Upper lobe of right lung (tissue), 1 donor: ENCODE results near the gene CNIH2. TPM values are rescaled to one million over a fixed set of nuclear protein-coding genes. Genes with fewer than 3 reads are reported as not detected.
A peak's percentile ranks its signal among the peaks of the same experiment; 100 is the strongest.

Experiments used
- ATAC-seq: fragments of 200-7000 bp; cut with Tn5 transposase; one replicate; pipeline ENCODE4 v1.9.1; 2020; ENCODE audit warnings: mild to moderate bottlenecking, moderate library complexity
- DNase-seq: peaks from one replicate; pipeline ENCODE4 v3.0.0-alpha.2; 2020
- H3K27ac ChIP-seq: fragments of 200-600 bp; one replicate; pipeline ENCODE4 v1.8.0; 2022
- H3K27me3 ChIP-seq: fragments of 200-600 bp; one replicate; pipeline ENCODE4 v1.8.0; 2022; ENCODE audit warnings: mild to moderate bottlenecking
- H3K36me3 ChIP-seq: fragments of 200-600 bp; one replicate; pipeline ENCODE4 v1.8.0; 2022
- H3K4me1 ChIP-seq: fragments of 200-600 bp; one replicate; pipeline ENCODE4 v1.8.0; 2022
- H3K4me3 ChIP-seq: fragments of 200-600 bp; one replicate; pipeline ENCODE4 v1.8.0; 2022; ENCODE audit warnings: mild to moderate bottlenecking
- H3K9me3 ChIP-seq: fragments of 200-600 bp; one replicate; pipeline ENCODE4 v1.8.0; 2022
- intact Hi-C: fragments of 100-400 bp; cut with DNase I; formaldehyde crosslinking; loops from one replicate; pipeline ENCODE4 v1.11.0; 2022
- total RNA-seq: library from RNA; stranded (reverse); fragmentation: NEBNext Ultra II Directional; extraction: Animal tissue kit (Norgen Biotek cat#: 25700); gene quantifications from one replicate; pipeline ENCODE4 v1.2.1, GENCODE V29; 2021
- TF ChIP-seq, protein P1 (sequence below): fragments of 200-600 bp; IDR thresholded peaks from one replicate; pipeline ENCODE4 v1.8.0; 2022; ENCODE audit warnings: antibody characterized with exemption
- donor health status: DM: no; HTN: yes; CAD: no; lungs with severe emphysema.

The CNIH2 gene
- total RNA-seq, 1 donor from 2014 or later, result 1.6 TPM

DNA sequence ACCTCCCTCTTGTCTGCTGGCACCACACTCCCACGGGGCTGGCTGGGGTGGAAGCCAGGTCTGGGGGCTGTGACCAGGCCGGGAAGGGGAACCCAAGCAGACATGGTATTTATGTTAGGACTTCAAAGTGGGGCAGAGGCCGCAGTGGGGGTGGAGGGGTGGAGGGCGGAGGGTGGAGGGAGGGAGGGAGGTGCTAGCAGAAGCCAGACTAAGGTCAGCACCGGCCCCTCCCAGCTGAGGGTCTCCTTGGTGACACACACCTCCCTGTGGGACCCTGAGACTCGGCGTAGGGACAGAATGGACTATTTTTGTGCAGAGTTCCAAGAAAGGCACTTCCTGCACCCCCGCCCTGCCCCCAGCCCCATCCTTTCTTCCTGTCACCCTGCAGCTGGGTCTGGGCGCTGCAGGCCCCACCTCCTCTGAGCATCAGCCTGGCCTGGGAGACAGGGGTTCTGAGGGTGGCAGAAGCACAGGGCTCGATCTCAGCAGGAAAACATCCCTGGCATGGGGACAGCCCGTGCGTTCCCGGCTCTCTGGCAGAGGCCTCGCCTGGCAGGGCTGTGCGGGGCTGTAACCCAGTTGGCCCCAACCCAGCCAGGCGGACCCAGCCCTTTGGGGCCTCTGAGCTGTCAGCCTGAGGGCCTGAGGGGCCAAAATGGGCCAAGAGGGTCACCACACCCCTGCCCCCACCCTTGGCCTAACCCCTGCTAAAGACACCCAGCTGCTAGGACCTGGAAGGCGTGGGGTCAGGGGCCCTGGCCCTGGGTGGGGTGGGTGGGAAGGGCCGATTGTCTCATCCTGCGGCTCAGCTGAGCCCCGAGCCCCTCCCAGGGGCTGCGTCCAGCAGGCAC, 48.5 kb downstream of the CNIH2 start:
- ATAC-seq, result no peak
- TF ChIP-seq, protein P1, sequence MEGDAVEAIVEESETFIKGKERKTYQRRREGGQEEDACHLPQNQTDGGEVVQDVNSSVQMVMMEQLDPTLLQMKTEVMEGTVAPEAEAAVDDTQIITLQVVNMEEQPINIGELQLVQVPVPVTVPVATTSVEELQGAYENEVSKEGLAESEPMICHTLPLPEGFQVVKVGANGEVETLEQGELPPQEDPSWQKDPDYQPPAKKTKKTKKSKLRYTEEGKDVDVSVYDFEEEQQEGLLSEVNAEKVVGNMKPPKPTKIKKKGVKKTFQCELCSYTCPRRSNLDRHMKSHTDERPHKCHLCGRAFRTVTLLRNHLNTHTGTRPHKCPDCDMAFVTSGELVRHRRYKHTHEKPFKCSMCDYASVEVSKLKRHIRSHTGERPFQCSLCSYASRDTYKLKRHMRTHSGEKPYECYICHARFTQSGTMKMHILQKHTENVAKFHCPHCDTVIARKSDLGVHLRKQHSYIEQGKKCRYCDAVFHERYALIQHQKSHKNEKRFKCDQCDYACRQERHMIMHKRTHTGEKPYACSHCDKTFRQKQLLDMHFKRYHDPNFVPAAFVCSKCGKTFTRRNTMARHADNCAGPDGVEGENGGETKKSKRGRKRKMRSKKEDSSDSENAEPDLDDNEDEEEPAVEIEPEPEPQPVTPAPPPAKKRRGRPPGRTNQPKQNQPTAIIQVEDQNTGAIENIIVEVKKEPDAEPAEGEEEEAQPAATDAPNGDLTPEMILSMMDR, result no peak
- H3K27ac ChIP-seq, result no peak overlapping the region

DNA sequence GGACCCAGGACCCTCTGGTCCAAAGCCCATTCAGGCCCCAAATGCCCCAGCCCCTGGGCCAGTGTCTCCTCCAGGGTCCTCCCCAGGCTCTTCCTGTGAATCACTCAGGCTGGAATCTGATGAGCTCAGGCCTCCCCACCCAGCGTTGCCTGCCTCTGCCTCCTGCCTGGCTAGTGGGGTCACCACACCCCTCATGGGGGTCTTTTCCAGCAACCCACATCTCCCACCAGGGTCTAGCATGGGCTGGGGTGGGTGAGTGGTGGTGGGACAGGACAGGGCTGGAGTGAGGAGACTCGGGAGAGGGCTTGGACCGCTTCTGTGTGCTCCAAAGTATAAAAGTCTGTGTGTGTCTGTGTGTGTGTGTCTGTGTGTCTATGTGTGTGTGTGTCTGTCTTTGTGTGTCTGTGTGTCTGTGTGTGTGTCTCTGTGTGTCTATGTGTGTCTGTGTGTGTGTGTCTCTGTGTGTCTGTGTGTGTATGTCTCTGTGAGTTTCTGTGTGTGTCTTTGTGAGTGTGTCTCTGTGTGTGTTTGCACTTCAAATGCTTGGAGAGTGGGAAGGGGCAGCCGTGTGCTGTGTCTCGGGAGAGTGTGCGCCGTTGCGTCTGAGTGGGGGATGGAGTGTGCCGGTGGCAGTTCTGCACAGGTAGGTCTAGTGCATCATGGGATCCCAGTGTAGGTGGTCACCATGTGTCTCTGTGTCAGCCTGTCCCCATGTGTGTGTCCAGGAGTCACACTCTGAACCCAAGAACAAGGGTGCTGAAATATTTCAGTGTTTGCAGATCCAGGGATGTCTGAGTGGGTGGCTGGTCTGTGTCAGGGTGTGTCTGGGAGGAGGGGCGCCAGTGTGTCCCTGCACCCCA, 49.4 kb downstream of the CNIH2 start:
- Histone ChIP-seq H3K4me3 (no peak overlapping the region), H3K9me3 (no peaks in the 10 kb centered on the region), H3K27me3 (no peaks in the 10 kb centered on the region), H3K4me1 (peaks cover 21% of the 10 kb centered on the region), H3K36me3 (peaks cover 4% of the 10 kb centered on the region), H3K27ac (no peak overlapping the region)
- ATAC-seq (no peak), DNase-seq (no peak)
- TF ChIP-seq, protein P1, result no peak
- intact Hi-C loops, result no loop called here

More for the DNA sequence above, 48.5 kb downstream of the CNIH2 start:
- Histone ChIP-seq H3K4me1 (peaks cover 21% of the 10 kb centered on the region), H3K36me3 (no peaks in the 10 kb centered on the region), H3K9me3 (no peaks in the 10 kb centered on the region), H3K27me3 (no peaks in the 10 kb centered on the region), H3K4me3 (no peak overlapping the region)
- no peak for DNase-seq
- intact Hi-C loops, result no loop called here

DNA sequence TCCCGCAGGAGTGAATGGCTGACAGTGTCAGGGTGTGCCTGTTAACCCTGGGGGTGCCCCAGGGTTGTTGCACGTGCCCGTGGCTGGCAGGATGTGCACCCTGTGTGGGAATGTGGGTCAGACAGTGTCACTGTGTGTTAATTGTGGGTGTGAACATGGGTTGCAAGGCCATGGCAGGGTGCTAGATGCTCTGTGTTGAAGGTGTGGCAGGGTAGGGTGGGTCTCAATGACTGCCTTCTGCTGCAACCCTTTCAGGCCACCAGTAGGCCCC, 50.0 kb downstream of the CNIH2 start:
- DNase-seq (no peak), ATAC-seq (peak; percentile 11)
- Histone ChIP-seq H3K9me3 (no peaks in the 10 kb centered on the region), H3K4me1 (peaks cover 21% of the 10 kb centered on the region), H3K4me3 (no peak overlapping the region), H3K27me3 (no peaks in the 10 kb centered on the region), H3K36me3 (peaks cover 10% of the 10 kb centered on the region), H3K27ac (no peak overlapping the region)
- intact Hi-C loops, result no loop called here
- TF ChIP-seq, protein P1, result no peak

DNA sequence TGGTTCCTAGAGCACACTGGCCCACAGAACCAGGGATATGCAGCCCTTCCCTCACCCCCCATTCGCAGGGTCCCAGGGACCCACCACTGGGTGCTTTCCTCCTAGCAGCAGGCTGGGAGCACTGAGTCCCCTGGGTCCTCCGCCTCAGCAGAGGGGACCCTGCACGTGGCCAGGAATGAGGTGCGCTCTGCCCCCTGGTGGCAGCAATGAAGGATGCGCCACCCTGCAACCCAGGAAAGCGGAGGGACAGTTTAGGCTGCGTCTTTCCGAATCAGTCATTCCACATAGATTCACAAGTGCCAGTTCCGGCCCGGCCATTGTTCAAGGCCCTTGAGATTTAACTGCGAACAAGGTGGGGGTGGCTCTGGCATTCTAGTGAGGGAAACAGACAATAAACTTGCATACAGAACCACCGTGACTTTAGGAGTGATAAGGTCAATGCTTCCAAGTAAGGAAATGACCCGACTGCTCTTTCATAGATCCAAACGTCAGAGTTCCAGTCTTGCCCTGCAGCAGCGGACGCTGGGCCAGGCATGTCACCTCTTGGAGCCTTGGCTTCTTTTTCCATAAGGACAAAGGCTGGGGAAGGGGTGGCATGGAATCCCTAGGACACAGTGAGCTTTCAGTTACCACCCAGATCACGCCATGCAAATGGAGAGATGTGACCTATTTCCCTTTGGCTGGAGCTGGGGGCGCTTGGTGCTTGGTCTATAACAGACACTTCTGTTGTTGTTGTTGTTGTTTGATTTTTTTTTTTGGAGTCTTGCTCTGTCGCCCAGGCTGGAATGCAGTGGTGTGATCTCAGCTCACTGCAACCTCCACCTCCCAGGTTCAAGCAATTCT, 50.5 kb downstream of the CNIH2 start:
- peaks cover 15% of the 10 kb centered on the region for H3K36me3 ChIP-seq
- no peaks in the 10 kb centered on the region for H3K9me3 ChIP-seq
- H3K27me3 ChIP-seq, result no peaks in the 10 kb centered on the region
- DNase-seq, result peak; percentile 86
- peaks cover 21% of the 10 kb centered on the region for H3K4me1 ChIP-seq
- intact Hi-C loops, result no loop called here
- no peak overlapping the region for H3K4me3 ChIP-seq
- peak; percentile 91 for ATAC-seq
- TF ChIP-seq, protein P1, result peak; percentile 97
- no peak overlapping the region for H3K27ac ChIP-seq

DNA sequence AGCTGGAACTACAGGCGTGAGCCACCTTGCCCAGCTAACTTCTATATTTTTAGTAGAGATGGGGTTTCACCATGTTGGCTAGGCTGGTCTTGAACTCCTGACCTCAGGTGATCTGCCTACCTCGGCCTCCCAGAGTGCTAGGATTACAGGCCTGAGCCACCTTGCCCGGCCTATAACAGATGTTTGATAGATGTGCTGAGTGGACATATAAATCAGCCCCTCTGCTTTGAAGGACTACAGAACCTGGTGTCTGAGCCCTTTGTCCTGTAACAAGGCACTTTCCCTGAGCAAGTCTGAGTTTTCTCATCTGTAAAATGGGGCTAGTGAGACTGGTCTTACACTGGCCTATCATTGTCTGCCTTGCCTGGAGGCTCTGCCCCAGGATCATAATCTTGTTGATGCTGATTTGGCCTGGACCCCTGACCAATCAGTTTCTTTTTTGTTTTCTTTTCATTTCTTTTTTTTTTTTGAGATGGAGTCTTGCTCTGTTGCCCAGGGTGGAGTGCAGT, 51.2 kb downstream of the CNIH2 start:
- Histone ChIP-seq H3K36me3 (peaks cover 18% of the 10 kb centered on the region), H3K27me3 (no peaks in the 10 kb centered on the region), H3K4me1 (peaks cover 21% of the 10 kb centered on the region), H3K9me3 (no peaks in the 10 kb centered on the region), H3K4me3 (no peak overlapping the region), H3K27ac (no peak overlapping the region)
- TF ChIP-seq, protein P1, result no peak
- intact Hi-C loops, result no loop called here
- DNase-seq, result no peak
- ATAC-seq, result no peak
